HG02973 (cell line): ENCODE measurements around the gene SELENOP.

Experiments
- ATAC-seq: cut with Tn5 transposase; IDR thresholded peaks from one replicate; pipeline ENCODE4 v1.9.1; 2021; ENCODE audit warnings: moderate library complexity; ENCODE audit not compliant: unreplicated experiment

The SELENOP gene

GRCh38 chr5:42799241-42799608, 12.5 kb downstream of the SELENOP start:
- no peak for ATAC-seq

- no peak for ATAC-seq
Measured at GRCh38 chr5:42798284-42799240, 13.1 kb downstream of the SELENOP start.

- ATAC-seq: no peak
Measured at GRCh38 chr5:42791151-42791550, 20.5 kb downstream of the SELENOP start.

- ATAC-seq: no peak
Measured at GRCh38 chr5:42787845-42788244, 23.8 kb downstream of the SELENOP start.

- no peak for ATAC-seq
Measured at GRCh38 chr5:42787073-42787472, 24.6 kb downstream of the SELENOP start.

- ATAC-seq: no peak
Measured at GRCh38 chr5:42785756-42786155, 25.9 kb downstream of the SELENOP start.

GRCh38 chr5:42784132-42784531, 27.6 kb downstream of the SELENOP start:
- no peak for ATAC-seq

- ATAC-seq: no peak
Measured at GRCh38 chr5:42781584-42781983, 30.1 kb downstream of the SELENOP start.

GRCh38 chr5:42779083-42779482, 32.6 kb downstream of the SELENOP start:
- ATAC-seq: peak; percentile 73

- no peak for ATAC-seq
Measured at GRCh38 chr5:42772265-42772993, 39.3 kb downstream of the SELENOP start.

- ATAC-seq: no peak
Measured at GRCh38 chr5:42770003-42770402, 41.7 kb downstream of the SELENOP start.

- ATAC-seq: no peak
Measured at GRCh38 chr5:42768106-42768504, 43.6 kb downstream of the SELENOP start.

GRCh38 chr5:42767491-42768105, 44.1 kb downstream of the SELENOP start:
- no peak for ATAC-seq

GRCh38 chr5:42761791-42762190, 49.9 kb downstream of the SELENOP start:
- ATAC-seq: no peak

- no peak for ATAC-seq
Measured at GRCh38 chr5:42760426-42760825, 51.3 kb downstream of the SELENOP start.

GRCh38 chr5:42759456-42759855, 52.2 kb downstream of the SELENOP start:
- ATAC-seq: no peak

GRCh38 chr5:42756606-42757601, 54.8 kb downstream of the SELENOP start, which contains the start of gene CCDC152:
TSS of gene CCDC152 (plus strand) at chr5:42756818. CDS start at chr5:42759122, 2,304 bp downstream.
- peak; percentile 86 for ATAC-seq

GRCh38 chr5:42753099-42753498, 58.6 kb downstream of the SELENOP start:
- ATAC-seq: no peak

GRCh38 chr5:42751044-42751443, 60.6 kb downstream of the SELENOP start:
- no peak for ATAC-seq

- no peak for ATAC-seq
Measured at GRCh38 chr5:42750507-42750906, 61.2 kb downstream of the SELENOP start.
